IPS DF 4.7 (cell line): ENCODE measurements around the gene IL4R.

Experiments
- DNase-seq: peaks from one replicate; pipeline ENCODE4 v3.0.0-alpha.2; 2013; ENCODE audit warnings: low spot score; ENCODE audit errors: extremely low read depth

Gene IL4R

DNA sequence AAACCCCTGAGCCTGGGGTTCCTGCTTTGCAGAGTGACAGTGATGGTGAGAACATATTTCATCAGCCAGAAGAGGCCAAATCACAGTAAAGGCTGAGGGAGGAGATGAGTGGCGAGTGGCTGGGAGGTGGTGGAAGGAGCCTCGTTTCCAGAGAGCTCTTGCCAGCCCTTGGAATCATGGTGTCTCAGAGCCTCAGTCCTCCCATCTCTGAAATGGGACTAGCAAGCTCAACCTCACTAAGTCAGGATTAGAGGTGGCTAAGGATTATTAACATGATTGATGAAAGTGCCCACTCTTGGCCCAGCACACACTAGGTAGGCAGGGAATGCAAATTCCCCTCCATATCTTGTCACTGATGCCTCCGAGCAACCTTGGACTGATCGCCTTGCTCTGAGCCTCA is 43.0 kb downstream of the IL4R start:
- DNase-seq: no peak

DNA sequence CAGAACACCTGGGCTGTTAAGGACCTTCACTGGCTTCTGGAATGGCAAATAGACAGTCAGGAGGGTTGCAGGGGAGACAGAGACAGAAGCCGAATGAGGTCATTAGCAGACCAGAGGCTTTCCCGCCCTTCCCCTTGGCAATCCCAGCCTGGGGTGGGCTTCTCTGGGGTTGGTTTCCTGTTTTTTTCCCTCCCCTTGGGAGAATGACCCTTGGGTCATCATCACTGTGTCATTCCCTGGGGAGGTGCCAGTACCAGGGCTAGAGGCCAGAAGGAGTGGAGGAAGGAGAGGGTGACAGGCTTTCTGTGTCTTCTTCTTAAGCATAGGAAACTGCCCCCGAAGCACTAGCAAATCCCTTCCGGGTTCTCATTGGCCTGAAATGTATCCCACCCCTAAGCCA is 45.3 kb downstream of the IL4R start:
- no peak for DNase-seq

DNA sequence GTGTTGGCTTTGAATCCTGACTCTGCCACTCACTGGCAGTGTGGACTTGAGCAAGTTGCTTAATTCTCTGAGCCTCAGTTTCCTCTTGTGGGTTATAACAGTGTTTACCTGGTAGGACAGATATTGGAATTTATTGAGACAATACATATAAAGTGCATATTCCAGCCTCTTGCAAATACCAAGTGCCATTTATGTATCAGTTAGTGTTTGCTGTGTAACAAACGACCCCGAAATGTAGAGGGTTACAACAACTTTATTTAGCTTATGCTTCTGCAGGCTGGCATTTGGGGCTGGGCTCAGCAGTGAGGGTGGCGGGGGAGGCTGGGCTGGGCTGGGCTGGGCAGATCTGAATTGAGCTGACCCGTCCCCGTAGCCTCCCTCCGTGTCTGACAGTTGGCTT is 45.8 kb downstream of the IL4R start:
- DNase-seq: no peak

DNA sequence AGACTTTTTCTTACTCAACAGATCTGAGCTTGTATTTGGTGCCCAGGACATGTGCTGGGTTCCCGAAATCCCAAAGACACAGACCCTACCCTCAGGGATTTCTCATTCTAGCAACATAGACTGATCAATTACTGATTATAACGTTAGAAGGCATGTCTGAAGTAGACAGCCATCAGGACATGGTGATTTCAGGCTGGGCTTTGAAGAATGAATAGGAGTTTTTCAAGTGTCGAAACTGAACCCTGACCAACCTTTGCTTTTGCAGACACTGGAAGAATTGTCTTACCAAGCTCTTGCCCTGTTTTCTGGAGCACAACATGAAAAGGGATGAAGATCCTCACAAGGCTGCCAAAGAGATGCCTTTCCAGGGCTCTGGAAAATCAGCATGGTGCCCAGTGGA is 48.2 kb downstream of the IL4R start:
- DNase-seq: no peak

DNA sequence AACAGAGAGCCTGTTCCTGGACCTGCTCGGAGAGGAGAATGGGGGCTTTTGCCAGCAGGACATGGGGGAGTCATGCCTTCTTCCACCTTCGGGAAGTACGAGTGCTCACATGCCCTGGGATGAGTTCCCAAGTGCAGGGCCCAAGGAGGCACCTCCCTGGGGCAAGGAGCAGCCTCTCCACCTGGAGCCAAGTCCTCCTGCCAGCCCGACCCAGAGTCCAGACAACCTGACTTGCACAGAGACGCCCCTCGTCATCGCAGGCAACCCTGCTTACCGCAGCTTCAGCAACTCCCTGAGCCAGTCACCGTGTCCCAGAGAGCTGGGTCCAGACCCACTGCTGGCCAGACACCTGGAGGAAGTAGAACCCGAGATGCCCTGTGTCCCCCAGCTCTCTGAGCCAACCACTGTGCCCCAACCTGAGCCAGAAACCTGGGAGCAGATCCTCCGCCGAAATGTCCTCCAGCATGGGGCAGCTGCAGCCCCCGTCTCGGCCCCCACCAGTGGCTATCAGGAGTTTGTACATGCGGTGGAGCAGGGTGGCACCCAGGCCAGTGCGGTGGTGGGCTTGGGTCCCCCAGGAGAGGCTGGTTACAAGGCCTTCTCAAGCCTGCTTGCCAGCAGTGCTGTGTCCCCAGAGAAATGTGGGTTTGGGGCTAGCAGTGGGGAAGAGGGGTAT is 48.9 kb downstream of the IL4R start:
- DNase-seq: no peak

DNA sequence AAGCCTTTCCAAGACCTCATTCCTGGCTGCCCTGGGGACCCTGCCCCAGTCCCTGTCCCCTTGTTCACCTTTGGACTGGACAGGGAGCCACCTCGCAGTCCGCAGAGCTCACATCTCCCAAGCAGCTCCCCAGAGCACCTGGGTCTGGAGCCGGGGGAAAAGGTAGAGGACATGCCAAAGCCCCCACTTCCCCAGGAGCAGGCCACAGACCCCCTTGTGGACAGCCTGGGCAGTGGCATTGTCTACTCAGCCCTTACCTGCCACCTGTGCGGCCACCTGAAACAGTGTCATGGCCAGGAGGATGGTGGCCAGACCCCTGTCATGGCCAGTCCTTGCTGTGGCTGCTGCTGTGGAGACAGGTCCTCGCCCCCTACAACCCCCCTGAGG is 49.5 kb downstream of the IL4R start:
- DNase-seq: no peak

DNA sequence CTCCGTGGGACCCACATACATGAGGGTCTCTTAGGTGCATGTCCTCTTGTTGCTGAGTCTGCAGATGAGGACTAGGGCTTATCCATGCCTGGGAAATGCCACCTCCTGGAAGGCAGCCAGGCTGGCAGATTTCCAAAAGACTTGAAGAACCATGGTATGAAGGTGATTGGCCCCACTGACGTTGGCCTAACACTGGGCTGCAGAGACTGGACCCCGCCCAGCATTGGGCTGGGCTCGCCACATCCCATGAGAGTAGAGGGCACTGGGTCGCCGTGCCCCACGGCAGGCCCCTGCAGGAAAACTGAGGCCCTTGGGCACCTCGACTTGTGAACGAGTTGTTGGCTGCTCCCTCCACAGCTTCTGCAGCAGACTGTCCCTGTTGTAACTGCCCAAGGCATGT is 50.0 kb downstream of the IL4R start:
- DNase-seq: no peak

DNA sequence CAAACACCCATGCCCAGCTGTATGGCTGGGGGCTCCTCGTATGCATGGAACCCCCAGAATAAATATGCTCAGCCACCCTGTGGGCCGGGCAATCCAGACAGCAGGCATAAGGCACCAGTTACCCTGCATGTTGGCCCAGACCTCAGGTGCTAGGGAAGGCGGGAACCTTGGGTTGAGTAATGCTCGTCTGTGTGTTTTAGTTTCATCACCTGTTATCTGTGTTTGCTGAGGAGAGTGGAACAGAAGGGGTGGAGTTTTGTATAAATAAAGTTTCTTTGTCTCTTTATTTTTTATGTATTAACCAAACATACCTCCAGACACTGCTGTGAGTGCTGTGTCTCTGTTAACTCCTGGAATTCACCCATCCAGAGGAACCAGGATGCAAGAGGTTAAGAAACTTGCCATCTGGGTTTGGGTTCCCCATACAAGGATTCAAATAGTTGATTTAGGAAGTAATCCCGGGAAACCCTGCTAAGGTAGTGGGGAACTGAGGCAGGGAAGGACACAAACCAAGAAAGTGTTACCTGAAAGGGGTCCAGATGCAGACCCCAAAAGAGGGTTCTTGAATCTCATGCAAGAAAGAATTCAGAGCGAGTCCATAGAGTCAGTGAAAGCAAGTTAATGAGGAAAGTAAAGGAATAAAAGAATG is 50.8 kb downstream of the IL4R start:
- DNase-seq: no peak

DNA sequence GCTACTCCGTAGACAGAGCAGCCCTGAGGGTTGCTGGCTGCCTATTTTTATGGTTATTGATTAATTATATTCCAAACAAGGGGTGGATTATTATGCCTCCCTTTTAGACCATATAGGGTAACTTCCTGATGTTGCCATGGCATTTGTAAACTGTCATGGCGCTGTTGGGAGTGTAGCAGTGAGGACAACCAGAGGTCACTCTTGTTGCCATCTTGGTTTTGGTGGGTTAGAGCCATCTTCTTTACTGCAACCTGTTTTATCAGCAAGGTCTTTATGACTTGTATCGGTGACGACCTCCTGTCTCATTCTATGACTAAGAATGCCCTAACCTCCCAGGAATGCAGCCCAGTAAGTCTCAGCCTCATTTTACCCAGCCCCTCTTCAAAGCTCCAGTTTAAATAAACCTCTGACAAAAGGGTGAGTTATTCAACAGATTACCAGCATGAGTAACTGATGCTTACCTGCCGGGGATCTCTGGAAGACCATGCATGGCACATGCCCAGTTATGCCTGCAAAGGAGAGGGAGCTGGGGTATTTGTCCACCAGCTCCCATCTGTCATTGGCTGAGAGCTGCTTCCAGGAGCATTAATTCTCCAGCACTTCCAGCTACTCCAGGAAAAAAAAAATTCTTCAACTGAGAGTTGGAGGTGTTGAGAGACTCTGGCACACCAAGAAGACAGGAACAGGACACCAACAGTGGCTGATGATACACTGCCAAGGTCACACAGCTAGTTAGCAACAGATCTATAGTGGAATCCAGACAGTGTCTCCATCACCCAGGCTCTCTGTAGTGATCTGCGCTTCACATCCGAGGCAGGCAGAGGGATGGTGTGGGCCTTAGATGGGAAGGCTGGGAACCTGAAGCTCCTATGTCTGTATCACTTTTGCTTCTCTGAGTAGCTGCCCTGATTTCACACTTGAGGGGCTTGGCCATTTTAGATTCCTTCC is 51.6 kb downstream of the IL4R start:
- DNase-seq: no peak

DNA sequence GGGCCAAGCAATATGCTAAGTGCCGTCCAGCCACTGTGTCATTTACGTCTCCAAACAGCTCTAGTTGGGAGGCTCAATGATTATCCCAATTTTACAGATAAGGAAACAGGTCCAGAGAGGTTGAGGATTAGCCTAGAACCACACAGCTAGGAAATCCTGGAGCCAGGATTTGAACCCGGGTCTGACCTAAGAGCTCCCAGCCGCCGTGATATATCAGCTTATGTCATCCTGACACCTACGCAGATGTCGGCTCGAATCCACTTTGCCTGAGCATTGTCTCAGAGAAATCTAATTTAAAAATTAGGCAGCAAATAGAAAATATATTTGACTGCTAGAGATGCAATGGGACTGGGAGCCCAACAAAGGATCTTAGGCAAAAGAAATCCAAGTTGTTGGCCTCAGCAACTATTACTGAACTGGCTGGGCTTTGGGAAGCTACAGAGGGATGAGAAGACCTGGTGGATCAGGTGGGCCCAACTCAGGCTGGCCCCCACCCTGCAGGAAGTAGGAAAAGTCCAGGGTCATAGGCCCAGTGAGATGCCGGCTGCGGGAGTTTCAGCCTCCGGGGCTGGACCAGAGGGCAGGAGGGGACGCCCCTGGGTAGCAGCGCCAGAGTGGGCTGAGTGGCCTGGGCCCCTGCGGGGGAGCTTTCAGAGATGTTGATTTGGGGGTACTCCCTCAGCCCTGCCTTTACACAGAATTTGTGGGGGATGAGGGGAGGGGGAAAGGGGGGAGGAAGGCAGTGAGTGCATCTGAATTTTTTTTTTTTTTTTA is 53.1 kb downstream of the IL4R start:
- DNase-seq: no peak

DNA sequence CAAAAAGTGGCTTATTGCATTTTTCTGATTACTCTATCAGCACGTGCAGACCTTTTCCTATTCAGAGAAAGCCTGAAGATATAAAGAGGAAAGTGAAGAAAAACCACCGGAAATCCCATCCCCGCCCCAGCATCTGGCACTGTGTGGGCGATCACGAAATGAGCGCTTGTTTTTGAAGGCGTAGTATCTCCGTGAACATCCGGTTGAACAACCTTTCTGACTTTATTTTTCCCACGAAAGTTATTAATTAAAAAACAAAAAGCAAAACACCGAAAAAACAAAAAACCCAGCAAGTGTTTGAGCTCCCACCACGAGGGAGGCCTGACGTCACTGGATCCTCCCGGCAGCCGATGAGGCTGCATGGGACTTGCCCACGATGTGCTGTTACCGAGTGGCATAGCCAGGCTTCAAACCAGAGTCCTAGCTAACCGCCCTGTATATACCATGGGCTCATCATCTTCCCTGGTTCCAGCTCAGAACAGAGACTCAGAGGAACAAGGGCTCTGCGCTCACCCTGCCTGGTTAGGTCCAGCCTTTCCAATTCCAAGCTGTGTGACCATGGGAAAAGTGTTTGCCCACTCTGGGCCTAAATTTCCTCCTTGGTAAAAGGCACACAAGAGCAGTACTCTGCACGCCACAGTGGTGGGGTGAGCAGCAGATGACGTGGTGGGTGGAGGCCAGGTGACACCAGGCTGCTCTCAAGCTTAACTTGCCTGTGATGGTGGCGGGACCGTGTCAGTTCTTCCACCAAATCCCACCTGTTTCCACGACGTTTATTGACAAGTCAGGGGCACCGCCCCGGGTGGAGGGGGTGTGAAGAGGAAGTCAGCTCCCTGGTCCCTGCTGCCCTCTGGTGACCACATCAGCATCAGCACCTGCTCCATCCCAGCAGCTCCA is 53.9 kb downstream of the IL4R start:
- peak; percentile 19 for DNase-seq

DNA sequence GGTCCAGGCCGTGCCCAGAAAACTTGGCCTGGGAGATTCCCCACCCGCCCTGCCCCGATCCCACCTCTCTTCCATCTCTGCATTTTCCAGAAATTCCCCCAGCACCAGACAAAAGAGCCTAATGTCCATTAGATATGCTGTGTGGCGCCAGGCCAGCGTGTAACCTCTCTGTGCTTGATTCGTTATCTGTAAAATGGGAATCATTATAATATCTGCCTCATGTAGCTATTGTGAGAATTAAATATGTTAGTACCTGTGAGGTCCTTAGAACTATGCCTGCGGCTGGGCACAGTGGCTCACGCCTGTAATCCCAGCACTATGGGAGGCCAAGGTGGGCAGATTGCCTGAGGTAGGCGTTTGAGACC is 54.6 kb downstream of the IL4R start:
- no peak for DNase-seq

DNA sequence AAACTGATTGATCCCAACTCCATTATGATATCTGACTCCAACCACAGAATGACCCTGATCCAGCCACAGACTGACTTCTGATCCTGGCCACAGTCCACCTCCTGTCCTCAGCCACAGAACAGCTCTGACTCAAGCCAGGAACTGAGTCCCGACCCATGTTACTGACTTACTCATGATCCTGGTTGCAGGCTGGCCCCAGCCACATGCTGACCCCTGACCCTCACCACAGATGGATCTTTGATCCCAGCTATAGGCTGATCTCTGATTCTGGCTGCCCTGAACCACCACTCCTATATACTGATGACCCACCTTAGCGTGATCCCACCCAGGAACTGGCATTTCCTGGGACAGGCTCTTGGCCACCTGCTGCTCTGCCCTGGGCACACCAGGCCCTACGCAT is 56.0 kb downstream of the IL4R start:
- no peak for DNase-seq

DNA sequence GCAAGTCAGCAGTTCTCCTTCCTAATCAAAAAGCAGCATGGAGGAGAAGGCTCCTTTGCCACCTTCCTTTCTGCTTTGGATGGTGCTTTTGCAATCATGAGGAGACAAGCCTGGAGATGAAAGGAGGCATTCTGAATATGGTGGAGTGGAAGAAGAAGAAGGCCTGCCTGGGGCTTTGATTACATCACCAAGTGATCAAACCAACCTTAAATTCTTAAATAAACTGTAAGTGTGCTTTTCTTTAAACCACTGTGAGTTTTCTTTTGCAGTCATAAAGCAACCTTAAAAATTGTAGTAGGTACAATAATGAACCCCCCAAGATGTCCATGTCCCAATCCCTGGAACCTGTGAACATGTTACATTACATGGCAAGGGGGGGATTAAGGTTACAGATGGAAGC is 56.5 kb downstream of the IL4R start:
- no peak for DNase-seq

DNA sequence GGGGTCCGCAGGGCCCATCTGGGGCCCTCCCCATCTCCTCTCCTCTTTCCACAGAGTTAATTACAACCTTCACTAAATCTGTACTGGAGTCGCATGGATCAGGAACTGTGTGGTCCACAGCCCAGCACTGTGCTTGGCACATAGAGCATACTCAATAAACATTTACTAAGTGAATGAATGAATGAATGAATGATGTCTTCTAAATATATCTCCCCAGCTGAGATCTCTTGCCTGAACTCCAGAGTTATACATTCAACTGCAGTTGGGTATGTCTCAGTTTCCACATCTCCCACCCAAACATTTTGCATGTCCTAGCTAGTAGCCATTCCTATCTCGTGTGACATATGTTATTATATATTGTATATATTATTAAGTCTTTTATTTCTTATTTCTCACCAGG is 59.5 kb downstream of the IL4R start:
- DNase-seq: no peak

DNA sequence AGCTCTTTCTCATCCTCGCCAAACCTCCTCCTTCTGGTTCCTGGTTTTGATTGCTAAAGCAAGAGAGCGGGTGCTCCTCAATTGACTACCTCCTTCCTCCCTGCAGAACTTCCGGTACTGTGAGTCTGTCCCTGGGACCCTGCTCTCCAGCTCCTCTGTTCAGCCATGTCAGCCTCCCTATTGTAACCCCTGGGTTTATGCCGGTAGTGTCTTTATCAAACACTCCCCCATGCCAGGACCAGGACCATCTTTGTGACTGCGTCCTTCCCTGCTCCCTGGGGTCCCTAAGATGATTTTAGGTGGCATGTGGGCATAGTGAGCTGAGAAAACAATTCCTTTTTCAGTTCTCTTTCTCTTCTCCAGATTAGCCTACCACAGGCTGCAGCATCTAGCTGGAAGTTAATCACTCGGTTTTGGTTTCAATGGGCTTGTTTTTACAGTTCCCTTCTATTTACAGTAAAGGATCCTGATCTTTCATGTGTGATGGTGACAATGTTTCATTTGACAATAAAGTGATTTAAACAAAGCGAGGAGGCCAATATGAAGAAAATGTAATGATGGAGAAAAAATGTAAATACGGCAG is 60.5 kb downstream of the IL4R start:
- DNase-seq: no peak

DNA sequence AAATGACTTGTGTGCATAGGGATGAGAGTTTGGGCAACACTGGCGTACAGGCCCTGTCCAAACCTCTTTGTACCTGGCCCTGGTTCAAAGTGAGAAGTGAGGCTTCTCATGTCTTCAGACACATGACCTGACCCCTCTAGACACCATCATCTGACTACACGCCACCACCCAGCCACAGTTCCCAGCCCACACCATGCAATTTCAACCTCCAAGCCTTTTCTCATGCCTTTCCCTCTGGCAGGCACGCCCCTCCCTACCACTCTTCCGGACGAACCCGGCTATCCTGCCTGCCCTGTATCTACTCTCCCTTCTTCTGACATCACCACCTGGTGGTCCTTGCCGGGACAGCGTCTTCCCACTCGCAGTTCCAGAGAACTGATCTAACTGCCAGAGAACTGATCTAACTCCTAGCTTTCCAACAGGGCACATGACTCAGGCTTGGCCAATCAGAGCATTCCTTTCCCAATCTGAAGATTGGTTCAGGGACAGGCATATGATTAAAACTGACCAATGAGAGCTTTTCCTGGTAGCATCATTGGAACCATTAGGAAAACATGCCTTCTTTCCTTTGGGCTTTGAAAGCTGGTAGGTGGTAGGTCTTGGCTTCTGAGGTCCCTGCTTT is 61.1 kb downstream of the IL4R start:
- peak; percentile 89 for DNase-seq

DNA sequence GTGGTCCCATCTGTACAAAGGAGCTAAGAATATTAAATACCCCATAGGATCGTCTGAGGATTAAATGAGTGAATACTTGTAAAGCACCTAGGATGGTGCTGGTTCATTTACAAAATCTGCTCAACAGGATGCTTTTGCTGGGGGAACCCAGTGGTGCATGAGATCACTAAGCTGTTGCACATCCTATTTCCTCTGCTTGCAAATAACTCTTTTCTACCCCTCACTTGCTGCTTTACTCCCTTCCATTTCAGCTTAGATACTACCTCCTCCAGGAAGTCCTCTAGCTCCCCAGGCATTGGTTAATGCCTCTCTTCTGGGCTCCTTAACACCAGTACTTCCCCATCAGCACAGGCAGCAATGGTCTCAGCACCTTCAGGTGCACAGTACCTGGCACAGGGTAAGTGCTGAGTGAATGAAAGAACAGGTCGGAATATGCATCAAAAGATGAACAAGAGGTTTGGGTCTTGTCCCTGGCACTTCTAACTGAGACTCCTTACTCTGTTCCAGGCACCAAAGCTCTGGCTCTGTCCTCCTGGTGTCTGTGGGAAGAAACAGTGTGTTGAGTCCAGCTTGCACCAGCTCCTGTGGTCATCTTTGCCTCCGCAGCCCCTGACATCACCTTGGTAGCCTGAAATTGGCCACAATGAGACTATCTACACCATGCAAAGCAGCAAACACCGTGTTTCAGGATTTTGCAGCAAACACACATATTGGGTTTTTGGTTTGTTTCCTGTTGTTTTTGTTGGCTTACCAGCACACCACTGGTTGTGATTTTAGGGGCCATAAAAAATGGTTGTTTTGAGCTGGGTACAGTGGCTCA is 64.1 kb downstream of the IL4R start:
- no peak for DNase-seq

DNA sequence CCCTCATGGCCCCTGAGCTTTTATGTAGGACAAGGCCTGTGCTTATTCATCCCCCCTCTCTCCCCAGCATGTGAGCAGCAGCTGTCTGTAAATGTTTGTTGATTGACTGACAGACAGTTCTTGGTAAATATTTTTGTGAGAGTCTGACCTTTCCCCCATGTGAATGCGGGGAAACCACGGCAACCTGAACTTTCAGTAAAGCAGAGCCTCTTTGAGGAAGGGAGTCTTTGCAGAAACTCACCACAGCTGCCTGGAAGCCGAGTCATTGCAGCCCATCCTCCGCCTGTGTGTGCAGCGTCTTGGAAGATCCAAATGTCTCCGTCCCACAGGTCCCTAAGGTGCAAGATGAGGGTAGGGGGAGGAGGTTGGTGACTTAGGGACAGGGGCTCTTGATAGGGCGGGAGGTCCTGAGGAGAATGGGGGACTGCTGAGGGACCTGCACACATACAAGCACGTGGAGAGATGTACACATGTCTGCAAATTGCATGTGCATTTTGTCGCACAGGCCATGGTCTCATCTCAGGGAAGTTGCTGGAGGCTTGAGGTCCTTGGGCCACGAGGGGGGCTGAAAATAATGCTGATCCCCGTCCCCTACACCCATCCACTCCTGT is 65.2 kb downstream of the IL4R start:
- DNase-seq: no peak
